Ascending aorta (tissue), 2 donors: ENCODE measurements around the gene PCBD1. TPM values are rescaled to one million over a fixed set of nuclear protein-coding genes. Genes with fewer than 3 reads are reported as not detected.

Experiments
- DNase-seq, 2 donors: peaks; one replicate each; pipeline ENCODE4 v3.0.0-alpha.2; 2019; ENCODE audit warnings: low spot score in 2 of 2
- H3K27ac ChIP-seq, 2 donors: fragments of 200-600 bp; sonication (generic); one replicate each; pipeline ENCODE4 v1.5.1; 2016 to 2017; ENCODE audit warnings: mild to moderate bottlenecking in 1 of 2
- H3K27me3 ChIP-seq: fragments of 200-600 bp; sonication (generic); one replicate; pipeline ENCODE4 v1.5.1; 2017
- H3K36me3 ChIP-seq, 2 donors: fragments of 200-600 bp; sonication (generic); one replicate each; pipeline ENCODE4 v1.5.1; 2016
- H3K4me1 ChIP-seq, 2 donors: fragments of 200-600 bp; sonication (generic); one replicate each; pipeline ENCODE4 v1.5.1; 2016 to 2017; ENCODE audit warnings: mild to moderate bottlenecking in 1 of 2
- H3K4me3 ChIP-seq, 2 donors: fragments of 200-600 bp; sonication (generic); one replicate each; pipeline ENCODE4 v1.5.1; 2016 to 2017; ENCODE audit warnings: mild to moderate bottlenecking in 1 of 2
- H3K9me3 ChIP-seq, 2 donors: fragments of 200-600 bp; sonication (generic); one replicate each; pipeline ENCODE4 v1.5.1; 2016
- CTCF ChIP-seq, 3 experiments: fragments of 200-600 bp in 2 of 3; fragments of 450-650 bp in 1 of 3; sonication (generic) in 2 of 3; IDR thresholded peaks; one replicate each; pipeline ENCODE4 v1.5.1; 2016 to 2019; ENCODE audit warnings: antibody characterized with exemption in 3 of 3, mild to moderate bottlenecking in 1 of 3, moderate library complexity in 1 of 3
- intact Hi-C: fragments of 100-400 bp; cut with DNase I; formaldehyde crosslinking; loops from one replicate; pipeline ENCODE4 v1.15.1; 2023
- total RNA-seq: library from RNA; depleted of rRNA; stranded (reverse); fragments of >200 nt; gene quantifications from one replicate; pipeline ENCODE4 v1.1.0, GENCODE V29; 2016

PCBD1 gene
- total RNA-seq, 1 donor from 2014 or later: 45.8 TPM

- TF ChIP-seq CTCF (IDR thresholded peaks at IDR 0.05): no peak
- H3K4me1 ChIP-seq: no peaks in the 10 kb centered on the region
- intact Hi-C loops: no loop called here
- H3K27ac ChIP-seq: no peak overlapping the region
- H3K9me3 ChIP-seq: no peaks in the 10 kb centered on the region
- no peak for DNase-seq
- H3K36me3 ChIP-seq: no peaks in the 10 kb centered on the region
- H3K27me3 ChIP-seq: no peaks in the 10 kb centered on the region
- no peak overlapping the region for H3K4me3 ChIP-seq
Observed at GRCh38 chr10:70834021-70834420, 54.3 kb downstream of the PCBD1 start.

- Histone ChIP-seq H3K27ac (peak overlapping the region in 1 of 2 donors; percentile 30), H3K9me3 (no peaks in the 10 kb centered on the region), H3K27me3 (no peaks in the 10 kb centered on the region), H3K36me3 (no peaks in the 10 kb centered on the region), H3K4me1 (no peaks in the 10 kb centered on the region), H3K4me3 (no peak overlapping the region)
- TF ChIP-seq CTCF (IDR thresholded peaks at IDR 0.05): no peak
- intact Hi-C loops: no loop called here
- DNase-seq: no peak
Observed at GRCh38 chr10:70833601-70834000, 54.8 kb downstream of the PCBD1 start.

Other genes starting within 250 kb of the PCBD1 start
- gene ADAMTS14, start 216.1 kb downstream of the PCBD1 start, total RNA-seq: 0.32 TPM
- gene TBATA, start 103.2 kb downstream of the PCBD1 start, total RNA-seq: not detected
- gene SGPL1, start 72.6 kb downstream of the PCBD1 start, total RNA-seq: 6.2 TPM